NCI-H128 (cell line): ENCODE measurements around the gene PDLIM3.
"Not testable (repeated sequence)": the region's sequence is repeated elsewhere in the genome, so short reads cannot be mapped to it uniquely, and the experiment has no call there.

Experiments
- DNase-seq: peaks from one replicate; lab custom pipeline; 2025; ENCODE audit not compliant: unreplicated experiment; lab: John Stamatoyannopoulos, UW

The PDLIM3 gene

DNA sequence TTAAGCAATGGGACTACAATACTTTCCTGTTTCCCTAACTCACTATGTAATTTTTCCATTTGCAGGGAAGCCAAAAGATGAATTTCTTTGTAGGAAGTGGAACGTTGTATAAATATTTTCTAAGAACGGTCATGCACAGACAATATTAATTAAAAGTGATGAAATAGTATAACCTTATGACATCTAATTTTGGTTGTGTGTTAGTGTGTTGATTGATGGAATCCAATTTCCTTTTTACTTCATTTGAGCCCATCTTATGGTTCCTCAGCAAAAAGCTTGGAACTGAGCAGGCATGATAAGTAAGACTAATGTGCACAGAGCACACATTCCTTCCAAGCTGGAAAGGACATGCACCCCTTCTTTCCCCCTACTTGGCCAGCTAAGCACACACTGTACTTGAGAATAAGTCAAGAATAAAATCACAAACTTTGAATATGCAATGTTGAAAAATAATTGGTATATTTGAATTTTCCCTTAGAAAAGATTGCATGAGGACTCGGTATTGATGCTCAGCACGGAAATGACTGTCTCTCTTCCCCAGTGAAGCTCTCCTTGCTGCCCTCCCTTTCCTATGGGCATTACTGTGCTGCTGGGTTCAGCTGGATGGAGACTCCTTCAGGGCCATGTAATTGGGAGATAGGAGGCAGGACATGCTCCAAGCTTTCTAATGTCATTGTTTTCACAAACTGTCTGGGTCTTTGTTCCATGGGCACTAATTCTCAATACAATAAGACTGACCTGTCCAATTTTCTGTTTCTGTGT lies 19.2 kb upstream of the PDLIM3 start:
- no peak for DNase-seq

DNA sequence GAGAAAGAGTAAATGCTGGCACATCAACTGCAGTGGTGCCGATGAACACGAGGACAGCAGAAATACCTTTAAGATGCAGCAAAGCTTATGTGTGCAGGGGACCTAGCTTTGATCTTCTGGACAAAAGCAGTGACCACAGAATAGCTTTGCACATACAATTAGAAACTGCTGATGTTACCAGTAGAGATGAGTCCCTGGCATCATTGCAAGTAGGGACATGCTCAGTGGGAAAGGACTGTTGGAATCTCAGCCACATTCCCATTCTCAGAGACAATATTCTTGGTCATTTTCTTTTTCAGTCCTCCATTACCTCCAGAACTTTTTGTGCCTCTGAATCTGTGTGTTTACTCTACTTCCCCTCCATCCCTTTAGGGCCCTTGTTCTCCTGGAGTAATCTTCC lies 16.9 kb upstream of the PDLIM3 start:
- no peak for DNase-seq

DNA sequence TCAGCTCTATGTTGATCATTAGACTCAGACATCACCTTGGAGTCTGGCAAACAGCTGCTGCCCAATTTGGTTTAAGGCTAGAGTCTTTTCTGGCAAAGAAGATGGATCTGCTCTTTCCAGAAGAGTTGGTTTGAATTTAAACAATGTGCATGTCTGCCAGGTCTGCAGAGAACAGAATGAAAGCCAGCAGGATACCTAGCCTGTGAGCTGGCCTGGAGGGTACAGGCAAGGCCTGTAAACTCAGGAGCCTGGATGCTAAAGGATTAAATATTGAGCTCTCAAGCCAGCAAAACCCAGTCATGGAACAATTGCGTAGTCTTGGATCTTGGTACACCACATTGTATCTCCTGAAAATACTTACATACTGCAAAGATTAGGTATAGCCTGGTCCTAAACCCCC lies 15.6 kb upstream of the PDLIM3 start:
- no peak for DNase-seq

GRCh38 chr4:185549095-185549639 lies 13.9 kb upstream of the PDLIM3 start:
- no peak for DNase-seq

- no peak for DNase-seq
Observed at GRCh38 chr4:185548587-185548986, 13.3 kb upstream of the PDLIM3 start.

- no peak for DNase-seq
Observed at GRCh38 chr4:185546335-185546734, 11.0 kb upstream of the PDLIM3 start.

DNA sequence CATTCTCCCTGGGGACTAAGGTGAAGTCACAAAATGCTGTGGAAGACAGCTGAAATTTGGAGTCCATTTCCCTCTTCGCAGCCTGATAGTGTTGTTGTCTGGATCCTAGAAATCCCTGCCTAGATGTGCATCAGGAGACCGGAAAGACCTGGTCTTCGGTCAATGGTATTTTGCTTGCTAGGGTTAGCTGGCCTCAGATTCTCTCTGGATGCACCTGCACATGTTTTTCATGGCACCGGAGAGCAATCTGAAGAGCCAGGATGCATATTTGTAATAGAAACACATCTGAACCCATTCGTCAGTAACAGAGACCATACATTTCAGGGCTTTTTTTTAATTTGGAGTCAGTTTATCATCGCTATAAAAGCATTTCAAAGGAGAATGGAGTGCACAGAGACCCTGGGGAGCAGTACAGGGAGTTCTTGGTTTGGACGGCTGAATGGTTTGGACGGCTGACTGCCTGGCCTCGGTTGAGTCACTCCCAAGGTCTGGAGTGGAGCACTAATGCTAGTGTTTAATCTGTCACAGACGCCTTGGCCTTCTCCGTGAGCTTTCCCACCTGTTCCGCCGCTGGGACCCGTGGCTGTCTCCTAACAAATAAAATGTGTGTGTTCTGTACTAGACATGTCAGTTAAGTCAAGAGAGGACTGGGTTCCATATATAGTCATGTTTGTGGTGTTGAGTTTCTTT lies 7.5 kb upstream of the PDLIM3 start:
- no peak for DNase-seq

DNA sequence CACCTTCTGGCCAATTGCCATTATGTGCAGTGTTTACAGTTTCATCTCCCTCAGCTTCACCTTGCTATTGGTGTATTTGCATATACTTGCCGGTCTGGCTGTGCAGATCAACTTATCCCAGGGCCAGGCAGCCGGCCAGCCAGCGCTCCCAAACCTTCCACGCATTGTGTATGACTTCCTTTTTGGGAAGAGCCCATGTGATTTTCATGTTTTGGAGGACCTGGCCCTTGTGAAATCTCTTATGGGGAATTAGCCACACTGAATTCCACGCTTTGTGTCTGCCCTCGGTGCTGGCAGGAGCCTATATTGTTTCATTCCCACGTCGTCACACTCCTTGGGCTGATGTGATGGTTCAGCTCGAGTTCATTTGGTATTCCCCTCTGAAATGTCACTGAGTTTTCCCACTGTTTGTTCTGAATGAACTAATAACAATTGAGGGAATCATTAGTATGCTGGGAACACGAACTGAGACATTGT lies 6.0 kb upstream of the PDLIM3 start:
- DNase-seq: no peak

- no peak for DNase-seq
Observed at GRCh38 chr4:185540487-185541120, 5.3 kb upstream of the PDLIM3 start.

DNA sequence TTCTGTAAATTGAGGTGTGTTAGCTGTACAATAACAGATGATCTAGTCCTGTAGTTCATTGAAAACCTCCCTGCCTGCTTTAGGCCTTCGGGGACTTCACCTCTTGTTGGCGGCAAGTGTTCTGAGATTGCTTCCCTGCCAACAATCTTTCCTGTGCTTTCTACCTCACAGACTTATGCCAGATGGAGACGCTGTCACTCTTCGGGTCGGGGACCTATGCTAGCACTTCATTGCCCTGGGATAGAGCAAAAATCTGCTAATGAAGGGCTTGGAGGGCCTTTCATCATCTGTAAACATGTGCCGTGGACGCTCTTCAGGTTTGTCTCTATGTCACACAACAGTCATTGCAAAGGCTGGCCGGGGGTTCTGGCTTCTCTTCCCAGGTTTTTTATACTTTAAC lies 4.7 kb upstream of the PDLIM3 start:
- DNase-seq: no peak

DNA sequence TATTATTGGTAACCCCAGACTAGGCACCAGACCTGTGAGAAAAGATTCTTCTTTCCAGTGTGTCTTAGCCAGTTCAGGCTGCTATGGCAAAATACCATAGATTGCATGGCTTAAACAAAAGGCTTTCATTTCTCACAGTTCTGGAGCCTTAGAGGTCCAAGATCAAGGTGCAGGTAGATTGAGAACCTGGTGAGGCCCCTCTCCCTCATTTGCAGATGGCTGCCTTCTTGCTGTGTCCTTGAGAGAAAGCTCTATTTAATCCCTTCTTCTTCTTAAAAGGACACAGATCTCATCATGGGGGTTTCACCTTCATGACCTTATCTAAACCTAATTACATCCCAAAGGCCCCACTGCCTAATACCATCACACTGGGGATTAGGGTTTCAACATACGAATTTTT lies 3.5 kb upstream of the PDLIM3 start:
- no peak for DNase-seq

- DNase-seq: no peak
Observed at GRCh38 chr4:185536411-185536709, 1.1 kb upstream of the PDLIM3 start.

DNA sequence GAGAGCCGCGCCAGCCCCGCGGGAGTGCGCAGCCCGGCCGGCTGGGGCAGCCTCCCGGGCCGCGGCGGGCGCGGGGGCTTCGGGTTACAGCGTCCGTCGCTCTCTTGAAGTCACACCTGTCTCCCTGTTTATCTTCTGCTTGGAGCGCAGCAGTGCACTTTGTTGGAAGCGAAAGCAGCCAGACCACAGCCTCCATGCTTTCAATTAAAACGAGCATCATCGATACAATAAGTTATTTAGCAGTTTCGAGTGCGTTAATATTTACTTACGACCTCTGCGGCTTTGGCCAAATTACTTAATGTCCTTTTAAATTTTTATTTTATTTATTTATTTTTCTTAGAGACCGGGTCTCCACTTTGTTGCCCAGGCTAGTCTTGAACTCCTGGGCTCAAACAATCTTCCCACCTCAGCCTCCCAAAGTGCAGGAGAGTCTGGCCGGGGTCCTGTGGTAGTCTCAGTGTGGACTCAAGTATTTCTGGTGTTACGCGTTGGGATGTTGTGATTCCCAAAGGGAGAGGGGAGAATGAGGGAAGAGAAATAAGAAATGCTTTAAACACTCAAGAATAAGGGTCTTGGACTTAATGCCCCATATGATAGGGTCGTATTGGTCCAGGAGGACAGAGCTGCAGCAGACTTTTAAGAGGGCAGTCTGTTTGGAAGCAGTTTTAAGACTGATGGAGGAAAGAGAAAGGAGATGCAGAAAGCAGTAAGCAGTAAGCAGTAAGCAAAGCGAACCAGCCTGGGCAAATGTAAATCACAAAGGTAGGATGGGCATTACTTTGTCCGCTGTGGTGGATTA lies 504 bp upstream of the PDLIM3 start:
- no peak for DNase-seq

DNA sequence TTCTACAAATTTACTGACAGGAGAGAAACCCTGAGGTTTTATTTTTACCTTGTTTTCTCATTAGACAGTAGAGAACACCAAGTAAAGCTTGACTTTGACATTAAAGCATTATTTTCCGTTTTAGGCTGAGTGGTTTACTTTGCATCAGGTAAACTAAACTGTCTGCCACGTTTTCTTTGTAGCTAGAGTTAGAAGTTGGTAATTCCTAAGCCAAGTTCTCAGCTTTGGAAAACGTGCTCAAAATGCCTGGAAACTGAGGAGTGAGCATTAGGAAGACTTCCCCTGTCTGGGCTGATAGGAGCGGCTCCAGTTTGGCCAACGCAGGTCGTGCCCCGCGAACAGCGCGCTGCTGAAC lies 819 bp downstream of the PDLIM3 start:
- no peak for DNase-seq

GRCh38 chr4:185532795-185533324 lies 2.4 kb downstream of the PDLIM3 start:
- DNase-seq: no peak

GRCh38 chr4:185532293-185532692 lies 3.0 kb downstream of the PDLIM3 start:
- no peak for DNase-seq

DNA sequence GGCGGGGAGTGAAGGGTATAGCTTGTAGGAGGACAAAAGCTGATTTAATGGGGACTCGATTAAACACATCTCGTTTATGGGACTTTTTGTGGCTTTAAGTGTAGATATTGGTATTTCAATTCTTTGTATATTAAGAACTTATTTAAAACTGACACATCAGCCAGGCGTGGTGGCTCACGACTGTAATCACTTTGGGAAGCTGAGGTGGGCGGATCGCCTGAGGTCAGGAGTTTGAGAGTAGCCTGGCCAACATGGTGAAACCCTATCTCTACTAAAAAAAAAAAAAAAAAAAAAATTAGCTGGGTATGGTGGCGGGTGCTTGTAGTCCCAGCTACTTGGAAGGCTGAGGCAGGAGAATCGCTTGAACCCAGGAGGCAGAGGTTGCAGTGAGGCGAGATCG lies 3.7 kb downstream of the PDLIM3 start:
- not testable (repeated sequence) for DNase-seq

DNA sequence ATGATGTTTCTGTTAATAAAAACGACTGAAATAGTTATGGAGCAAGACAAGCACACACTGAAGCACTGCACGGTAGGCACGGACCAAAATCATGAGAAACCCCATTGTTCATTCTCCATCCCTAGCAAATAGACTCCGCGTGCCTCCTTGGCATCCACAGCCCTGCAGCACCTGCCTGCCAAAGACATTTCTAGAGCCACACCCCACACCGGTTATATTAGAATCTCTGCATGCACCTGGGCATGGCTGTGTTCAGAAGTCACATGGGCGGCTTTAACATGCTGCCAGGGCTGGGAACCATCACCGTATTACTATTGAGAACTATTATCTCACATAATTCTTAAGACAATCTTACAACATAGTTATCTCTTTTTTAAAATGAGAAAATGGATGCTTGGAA lies 5.9 kb downstream of the PDLIM3 start:
- no peak for DNase-seq

- no peak for DNase-seq
Observed at GRCh38 chr4:185524888-185525863, 10.1 kb downstream of the PDLIM3 start.

- DNase-seq: no peak
Observed at GRCh38 chr4:185523862-185524261, 11.4 kb downstream of the PDLIM3 start.
